HG03196 (cell line): ENCODE results near the gene SLC25A17.
"Not testable (repeated sequence)": the region's sequence is repeated elsewhere in the genome, so short reads cannot be mapped to it uniquely, and the experiment has no call there.

Source experiments
- ATAC-seq: cut with Tn5 transposase; IDR thresholded peaks from one replicate; pipeline ENCODE4 v1.9.1; 2021; ENCODE audit not compliant: unreplicated experiment

SLC25A17 gene

DNA sequence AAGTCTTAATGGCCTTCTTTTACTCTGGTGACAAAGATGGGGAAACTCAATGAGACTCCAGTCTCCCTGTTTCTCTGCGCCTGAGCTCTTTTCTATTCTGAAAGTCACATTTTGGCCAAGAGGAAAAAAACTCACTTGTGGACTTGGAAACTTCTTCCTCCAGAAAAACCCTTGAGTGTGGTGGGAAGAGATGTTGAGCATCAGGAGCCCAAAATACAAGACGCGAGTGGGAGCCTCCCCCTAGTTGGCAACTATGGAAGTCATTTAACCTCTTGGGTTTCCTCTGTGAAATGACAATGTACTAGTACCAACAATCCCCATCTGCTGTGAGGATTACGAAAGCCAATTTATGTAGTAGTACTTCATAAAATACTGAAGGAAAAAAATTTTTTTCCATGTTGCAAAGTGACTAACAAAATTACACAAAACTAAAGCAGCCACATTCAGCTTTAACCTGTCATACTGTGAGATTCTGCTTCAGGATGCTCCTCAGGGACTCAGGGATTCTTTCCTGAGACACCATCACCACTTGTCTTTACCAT, 524 bp upstream of the SLC25A17 start:
- no peak for ATAC-seq

DNA sequence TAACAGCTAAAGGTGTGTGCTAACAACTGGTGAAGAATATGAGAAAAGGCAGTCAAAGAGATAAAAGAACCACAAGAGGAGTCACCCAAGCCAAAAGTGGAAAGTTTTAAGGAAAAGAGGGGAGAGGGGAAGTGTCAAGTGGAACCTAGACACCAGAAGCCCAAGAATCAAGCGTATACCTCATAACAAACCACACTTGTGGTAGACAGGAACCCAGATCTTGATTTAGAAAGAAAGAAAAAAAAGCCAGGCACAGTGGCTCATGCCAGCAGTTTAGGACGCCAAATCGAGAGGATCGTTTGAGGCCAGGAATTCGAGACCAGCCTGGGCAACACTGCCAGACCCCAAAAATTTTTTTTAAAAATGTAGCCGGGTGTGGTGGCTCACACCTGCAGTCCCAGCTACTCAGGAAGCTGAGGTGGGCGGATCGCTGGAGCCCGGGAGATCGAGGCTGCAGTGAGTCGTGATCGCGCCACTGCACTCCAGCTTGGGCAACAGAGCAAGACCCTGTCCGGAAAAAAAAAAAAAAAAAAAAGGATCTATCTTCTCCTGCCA, 877 bp downstream of the SLC25A17 start:
- ATAC-seq: no peak

DNA sequence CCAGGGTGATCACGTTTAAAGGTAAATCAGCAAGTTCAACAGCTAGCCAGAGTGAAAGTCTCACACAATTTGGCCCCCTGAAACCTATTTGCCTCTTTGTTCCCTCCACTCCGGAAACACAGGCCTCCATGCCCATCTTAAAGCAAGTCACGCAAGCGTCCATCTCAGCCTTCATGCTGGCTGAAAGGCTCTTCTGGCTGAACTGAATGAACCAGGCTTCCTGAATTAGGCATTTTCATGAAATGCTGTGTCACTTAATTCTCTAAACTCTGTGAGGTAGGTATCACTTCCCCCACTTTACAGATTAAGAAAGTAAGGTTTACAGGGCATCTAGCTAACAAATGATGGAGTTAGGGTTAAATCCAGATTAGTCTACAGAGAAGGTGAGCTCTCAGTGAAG, 1.4 kb downstream of the SLC25A17 start:
- no peak for ATAC-seq

DNA sequence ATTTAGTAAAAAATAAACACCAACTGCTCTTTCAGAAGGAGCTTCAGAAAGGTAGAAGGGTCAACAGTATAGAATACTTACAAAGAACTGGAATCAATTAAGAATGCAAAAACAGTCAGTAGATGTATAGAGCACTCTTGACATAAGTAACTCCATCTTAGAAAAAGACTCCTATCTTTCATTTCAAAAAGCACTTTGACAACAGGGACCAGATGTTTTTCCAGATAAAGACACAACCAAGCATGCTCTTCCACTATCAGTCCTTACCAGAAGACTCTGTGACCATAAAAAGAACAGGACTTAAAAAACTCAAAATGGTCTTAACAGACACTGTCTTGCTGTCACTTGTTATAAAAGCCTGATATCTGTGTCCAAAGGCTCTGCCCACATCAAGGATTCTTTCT, 5.2 kb downstream of the SLC25A17 start:
- no peak for ATAC-seq

DNA sequence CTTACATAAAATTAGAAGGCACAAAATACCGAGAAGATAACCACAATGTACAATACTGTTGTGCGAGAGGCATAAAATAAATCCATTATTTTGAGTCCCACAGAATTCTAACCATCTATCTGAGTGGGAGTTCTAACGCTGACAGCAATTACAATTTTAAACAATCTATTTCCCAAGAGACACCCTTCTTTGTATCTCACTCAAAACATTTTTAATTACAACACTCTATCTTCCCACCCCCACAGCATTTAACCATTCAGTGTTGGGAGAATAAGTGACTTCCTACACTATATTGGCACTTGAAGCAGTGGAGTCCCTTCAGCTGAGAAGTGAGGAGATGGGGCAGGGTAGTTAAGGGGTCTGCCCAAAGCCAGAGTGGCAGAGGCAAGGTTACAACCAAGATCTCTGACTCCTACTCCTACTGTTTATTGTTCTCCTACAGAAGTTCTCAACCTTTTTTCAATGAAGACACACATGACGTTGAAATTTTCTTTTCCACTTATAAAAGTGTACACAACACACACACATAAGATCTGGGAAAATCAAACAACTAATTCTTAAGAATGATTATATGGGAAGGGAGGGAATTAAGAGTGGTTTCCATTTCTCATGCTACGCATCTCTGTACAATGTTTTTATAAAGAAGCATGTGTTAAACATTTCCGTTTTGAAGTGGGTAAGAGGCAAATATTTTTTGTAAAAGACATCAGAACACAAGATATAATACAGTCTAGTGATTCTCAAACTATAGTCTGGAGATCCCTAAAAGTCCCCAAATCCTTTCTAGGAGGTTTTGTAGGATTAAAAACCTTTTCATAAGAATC, 10.9 kb downstream of the SLC25A17 start:
- ATAC-seq: no peak

DNA sequence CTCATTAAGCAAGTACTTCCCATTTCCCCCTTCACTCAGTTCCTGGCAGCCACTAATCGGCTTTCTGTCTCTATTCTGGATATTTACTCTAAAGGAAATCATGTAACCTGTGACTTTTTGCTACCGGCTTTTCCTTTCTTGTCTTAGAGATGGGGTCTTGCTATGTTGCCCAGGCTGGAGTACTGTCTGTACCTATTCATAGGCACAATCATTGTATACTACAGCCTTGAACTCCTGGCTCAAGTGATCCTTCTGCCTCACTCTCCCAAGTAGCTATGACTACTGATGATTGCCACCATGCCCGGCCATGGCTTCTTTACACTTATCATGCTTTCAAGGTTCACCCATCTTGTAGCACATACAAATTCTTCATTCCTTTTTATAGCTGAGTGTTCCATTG, 12.4 kb downstream of the SLC25A17 start:
- ATAC-seq: no peak

DNA sequence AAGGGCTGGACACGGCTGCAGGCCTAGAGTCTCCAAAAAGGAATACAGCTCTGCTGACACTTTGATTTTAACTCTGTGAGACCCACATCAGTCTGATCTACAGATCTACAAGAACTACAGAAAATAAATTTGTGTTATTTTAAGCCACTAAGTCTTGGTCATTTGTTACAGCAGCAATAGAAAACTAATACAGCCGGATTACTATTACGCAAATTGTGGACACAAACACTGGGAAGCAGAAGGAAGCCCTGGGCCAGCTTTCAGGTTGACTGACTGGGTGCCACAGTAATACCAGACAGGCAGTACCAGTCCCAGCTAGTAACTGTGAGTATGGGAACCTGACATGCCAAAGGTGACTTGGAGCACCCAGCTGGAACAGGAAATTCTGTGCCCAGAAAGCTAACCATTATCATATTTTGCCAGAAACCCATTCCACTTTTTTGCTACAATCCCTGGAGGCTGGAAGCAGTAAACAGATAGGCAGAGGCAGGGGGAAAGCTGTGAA, 13.4 kb downstream of the SLC25A17 start:
- ATAC-seq: no peak

DNA sequence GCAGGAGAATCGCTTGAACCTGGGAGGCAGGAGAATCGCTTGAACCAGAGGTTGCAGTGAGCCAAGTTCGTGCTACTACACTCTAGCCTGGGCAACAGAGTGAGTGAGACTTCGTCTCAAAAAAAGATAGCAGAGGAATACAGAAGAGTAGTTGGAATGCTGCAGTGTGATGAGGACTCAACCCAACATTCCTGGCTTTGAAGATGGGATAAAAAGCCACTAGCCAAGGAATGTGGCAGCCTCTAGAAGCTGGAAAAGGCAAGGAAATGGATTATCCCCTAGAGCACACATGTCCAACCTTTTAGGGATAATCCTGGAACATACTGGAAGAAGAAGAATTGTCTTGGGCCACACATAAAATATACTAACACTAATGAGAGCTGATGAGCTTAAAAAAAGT, 13.9 kb downstream of the SLC25A17 start:
- no peak for ATAC-seq

DNA sequence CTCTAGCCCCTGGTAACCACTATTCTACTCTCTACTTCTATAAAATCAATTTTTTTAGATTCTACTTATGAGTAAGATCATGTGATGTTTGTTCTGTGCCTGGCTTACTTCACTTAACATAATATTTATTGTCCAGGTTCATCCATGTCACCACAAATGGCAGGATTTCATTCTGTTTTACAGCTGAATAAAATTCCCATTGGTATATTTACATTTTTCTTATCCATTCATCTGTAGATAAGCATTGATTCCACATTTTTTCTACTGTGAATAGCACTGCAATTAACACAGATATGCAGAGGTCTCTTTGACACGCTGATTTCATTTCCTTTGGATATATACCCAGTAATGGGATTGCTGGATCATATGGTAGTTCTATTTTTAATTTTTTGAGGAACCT, 15.8 kb downstream of the SLC25A17 start:
- ATAC-seq: no peak

DNA sequence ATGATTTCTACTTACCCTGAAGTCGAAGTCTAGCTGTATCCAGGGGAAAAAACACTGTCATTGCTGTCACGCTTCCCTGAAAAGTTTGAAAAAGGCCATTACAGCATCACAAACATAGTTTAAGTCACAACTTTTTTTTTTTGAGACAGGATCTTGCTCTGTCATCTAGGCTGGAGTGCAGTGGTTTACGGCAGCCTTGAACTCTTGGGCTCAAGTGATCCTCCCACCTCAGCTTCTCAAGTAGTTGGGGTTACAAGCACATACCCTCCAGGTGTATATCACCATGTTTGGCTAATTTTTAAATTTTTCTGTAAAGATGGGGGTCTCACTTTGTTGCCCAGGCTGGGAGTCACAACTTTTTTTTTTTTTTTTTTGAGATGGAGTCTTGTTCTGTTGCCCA, 20.1 kb downstream of the SLC25A17 start:
- ATAC-seq: no peak

DNA sequence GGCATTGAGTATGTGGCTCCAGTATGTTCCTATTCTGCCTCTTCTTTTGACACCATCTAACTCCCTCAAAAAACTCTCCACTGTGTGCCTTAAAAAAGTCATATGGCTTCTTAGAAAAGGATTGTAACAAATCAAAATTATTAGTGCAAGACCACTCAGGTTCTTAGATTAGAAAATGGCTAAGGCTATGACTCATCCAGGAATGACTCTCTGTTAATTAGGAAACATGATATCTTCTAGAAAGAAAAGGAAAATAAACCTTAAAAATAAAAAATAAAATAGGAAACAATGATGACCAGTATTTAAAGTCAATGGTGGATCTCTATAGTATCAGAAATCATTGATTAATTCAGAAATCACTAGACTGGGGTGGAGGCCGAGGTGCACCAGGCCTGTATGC, 21.7 kb downstream of the SLC25A17 start:
- no peak for ATAC-seq

DNA sequence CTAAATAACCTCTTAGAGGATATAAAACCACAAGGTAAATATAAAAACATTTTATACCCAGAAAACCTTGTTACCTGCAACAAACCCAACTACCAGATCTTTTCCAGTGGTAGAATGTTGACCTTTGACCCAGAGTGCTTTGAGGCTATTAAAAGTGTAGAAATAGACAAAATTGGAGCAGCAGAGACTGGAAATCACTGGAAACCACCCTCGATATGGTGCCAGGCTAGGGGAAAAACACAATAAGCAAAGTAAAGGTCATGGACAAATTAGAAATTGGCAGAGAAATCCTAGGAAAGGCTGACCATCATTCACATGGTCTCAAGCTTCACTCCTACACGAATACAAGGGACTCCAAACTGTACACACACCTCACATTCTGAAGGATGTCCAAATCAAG, 26.7 kb downstream of the SLC25A17 start:
- ATAC-seq: no peak

DNA sequence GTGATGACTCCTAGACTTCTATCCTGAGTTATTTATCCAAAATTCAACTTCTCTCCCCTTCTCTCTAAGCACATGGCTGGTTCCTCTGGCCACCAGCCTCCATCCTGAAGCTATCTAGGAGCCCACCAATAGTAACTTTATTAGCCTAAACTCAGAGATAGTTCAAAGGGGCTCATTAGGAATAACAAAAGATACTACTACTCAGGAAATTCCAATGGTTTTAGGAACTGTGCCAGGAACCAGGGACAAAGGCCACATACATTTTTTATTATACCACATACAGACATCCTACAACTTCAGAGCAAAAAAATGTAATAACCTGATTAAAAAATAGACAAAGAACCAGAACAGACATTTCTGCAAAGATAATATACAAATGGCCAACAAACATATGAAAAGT, 27.9 kb downstream of the SLC25A17 start:
- ATAC-seq: no peak

DNA sequence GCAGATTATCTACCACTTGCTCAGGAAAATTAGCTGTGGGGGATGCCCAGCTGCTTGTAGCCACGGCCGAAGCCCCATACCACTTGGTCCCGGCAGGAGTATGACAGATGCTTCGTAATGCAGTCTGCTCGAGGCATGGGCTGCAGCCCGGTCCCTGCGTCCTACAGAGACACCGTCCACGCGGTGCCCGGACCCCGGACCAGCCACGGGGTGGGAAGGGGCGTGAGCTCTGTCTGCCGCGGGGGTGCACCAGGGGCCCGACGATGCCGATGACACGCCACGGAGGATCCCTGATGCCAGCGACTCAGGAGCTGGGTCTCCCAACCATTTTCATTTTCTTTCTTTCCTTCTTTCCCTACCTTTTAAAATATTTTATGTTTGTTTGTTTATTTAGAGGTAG, 30.0 kb downstream of the SLC25A17 start:
- ATAC-seq: no peak

DNA sequence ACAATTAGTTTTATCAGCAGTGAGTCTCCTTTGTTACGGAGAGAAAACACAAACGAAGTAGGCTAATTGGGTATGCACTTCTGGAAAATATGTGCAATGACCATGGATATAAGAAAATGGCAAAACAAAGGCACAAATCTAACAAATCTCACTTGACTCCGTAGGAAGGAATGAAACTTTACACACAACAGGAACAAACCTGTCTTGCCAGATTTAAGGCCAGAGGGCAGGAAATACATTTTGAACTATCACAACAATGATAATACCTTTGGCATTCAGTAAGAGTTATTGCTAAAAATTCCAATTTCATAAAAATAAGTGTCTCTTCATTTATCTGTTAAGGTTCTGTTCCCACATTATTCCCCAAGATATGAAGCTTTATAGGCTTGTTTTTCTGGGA, 36.6 kb downstream of the SLC25A17 start:
- no peak for ATAC-seq

DNA sequence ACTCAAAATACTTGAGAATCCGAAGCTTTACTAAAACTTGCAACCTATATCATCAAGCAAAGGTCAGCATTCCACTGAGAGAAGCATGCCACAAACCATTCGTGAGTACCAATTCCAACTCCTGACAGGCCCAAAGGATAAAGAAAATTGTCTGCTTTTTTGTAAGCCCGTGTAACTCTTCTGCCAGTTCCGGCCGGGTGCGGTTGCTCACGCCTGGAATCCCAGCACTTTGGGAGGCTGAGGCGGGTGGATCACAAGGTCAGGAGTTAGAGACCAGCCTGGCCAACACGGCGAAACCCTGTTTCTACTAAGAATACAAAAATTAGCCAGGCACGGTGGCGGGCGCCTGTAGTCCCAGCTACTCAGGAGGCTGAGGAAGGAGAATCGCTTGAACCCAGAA, 37.4 kb downstream of the SLC25A17 start:
- not testable (repeated sequence) for ATAC-seq

DNA sequence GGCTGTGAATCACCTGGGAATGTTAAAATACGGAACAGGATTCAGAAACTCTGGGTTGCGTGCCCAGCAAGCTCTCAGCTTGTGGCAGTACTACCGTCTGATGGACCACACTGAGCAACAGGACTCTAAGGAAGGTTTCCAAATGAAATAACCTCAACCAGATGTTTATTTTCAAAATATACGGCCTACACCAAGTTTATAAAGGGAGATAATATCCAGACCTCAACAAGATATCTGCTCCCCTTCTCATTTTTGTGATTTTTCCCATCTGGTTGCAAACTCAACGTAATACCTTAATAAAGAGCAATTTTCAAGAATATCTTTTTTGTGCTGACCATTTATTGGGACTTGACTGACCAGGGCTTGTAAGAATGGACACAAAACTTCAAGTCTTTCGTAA, 49.4 kb downstream of the SLC25A17 start:
- ATAC-seq: no peak

DNA sequence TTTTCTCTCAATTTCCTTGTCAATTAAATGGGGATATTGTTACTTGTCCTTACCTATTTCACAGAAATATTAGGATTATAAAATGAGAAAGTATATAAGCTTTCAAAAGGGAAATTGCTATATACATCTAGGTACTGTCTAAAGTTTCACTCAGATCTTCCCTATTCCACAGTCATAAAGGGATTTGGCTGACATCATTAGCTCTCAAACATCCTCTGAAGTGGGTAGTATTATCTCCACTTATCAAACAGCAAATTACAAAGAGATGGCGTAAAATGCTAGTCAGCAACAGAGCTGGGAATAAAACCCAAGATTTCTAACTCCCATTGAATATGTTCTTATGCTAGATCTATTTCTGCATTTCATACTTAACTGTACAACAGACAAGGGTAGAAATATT, 50.9 kb downstream of the SLC25A17 start:
- no peak for ATAC-seq

DNA sequence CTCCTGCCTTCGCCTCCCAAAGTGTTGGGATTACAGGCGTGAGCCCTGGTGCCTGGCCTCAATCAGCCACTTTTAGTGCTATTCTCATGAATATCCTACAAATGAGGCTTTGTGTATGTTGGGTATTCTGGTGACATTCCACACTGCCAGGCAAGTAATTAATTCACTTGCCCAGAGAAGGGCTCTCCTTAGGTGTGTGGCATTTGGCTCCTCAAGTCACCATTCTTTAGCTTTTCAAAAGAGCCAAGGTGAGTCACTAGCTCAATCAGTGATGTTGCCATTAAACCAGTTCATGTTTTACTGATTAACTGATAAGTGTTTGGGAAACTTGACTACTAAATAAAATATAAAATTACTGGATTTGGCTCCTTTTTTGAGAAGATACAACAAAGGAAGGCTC, 52.2 kb downstream of the SLC25A17 start:
- ATAC-seq: no peak

DNA sequence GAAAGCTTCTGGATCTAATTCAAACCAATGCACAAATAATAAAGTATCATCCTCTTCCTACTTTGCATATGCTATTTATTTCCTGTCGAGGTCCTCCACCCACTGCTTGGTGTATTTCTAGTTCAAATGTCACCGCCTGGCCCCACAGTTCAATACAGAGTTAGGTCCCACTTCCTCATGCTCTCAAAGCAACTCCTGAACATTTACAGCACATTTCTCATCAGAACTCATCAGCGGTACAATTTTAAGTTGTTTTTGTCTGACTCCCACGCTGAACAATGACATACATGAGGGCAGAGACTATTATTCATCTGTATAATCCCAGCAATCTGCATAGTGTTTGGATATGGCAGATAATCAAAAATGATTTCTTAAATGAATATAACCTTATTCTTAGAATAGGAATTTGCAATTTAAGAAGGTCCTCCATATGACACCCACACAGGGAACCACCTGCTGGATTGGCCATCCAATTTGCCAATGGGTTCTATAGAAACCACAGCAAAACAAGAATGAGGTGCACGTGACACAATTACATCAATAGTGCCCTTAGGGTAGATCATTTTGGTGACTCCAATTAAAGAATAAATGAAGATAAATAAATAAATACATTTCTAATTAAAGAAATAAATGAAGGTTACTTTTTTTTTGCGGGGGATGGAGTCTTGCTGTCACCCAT, 54.2 kb downstream of the SLC25A17 start:
- ATAC-seq: no peak

DNA sequence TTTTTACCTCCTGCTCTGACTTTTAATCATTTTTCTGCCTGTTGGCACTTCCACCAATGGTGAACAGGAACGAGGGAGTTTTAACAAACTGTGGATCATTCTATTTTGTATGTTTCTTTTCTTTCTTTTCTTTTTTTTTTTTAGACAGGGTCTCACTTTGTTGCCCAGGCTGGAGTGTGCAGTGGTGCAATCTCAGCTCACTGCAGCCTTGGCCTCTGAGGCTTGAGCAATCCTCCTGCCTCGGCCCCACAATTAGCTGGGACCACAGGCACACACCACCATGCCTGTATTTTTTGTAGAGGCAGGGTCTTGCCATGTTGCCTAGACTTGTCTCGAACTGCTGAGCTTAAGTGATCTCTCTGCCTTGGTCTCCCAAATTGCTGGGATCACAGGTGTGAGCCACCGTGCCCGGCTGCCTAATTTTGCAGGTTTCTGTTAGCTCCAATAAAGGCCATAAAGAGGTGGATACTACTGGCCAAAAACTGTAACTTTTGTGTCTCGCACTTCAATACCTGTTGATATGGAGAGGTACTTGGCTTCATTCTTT, 59.8 kb downstream of the SLC25A17 start:
- ATAC-seq: no peak

DNA sequence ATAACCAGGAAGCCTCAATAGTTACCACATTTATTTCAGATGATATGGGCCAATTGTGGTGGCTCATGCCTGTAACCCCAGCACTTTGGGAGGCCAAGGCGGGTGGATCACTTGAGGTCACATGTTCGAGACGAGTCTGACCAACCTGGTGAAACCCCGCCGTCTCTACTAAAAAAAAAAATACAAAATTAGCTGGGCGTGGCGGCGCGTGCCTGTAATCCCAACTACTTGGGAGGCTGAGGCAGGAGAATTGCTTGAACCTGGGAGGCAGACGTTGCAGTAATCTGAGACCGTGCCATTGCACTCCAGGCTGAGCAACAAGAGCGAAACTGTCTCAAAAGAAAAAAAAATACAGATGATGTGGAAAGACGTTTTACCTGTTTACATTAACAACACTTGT, 60.3 kb downstream of the SLC25A17 start:
- ATAC-seq: not testable (repeated sequence)
